DND-41 (cell line): Measurements from ENCODE around the gene TMTC4.

Experiments
- CTCF ChIP-seq: IDR thresholded peaks from 2 replicates; pipeline ENCODE4 v1.5.1; 2012; ENCODE audit warnings: borderline replicate concordance, low read length, moderate library complexity, mild to moderate bottlenecking; ENCODE audit not compliant: poor library complexity, severe bottlenecking; ENCODE audit errors: extremely low read depth
- EZH2 ChIP-seq: IDR thresholded peaks from 3 replicates; pipeline ENCODE4 v1.6.1; 2012; ENCODE audit warnings: borderline replicate concordance, low read depth, mild to moderate bottlenecking, moderate library complexity, low read length, inconsistent platforms; ENCODE audit not compliant: severe bottlenecking

- TF ChIP-seq CTCF (no peak), EZH2 (no peak)
Measured at GRCh38 chr13:100600915-100601314, 73.7 kb downstream of the TMTC4 start.
